Large intestine (tissue), 3 donors: ENCODE measurements around the gene C3orf52. TPM values are rescaled to one million over a fixed set of nuclear protein-coding genes. Genes with fewer than 3 reads are reported as not detected.

ENCODE experiments used
- DNase-seq, 2 donors: peaks; one replicate each; pipeline versions ENCODE4 v3.0.0 to v3.0.0-alpha.2; 2013
- H3K27ac ChIP-seq: one replicate; pipeline ENCODE4 v1.5.1; 2013; ENCODE audit warnings: low read length
- H3K27me3 ChIP-seq: 2 replicates; pipeline ENCODE4 v1.6.1; 2013; ENCODE audit warnings: low read length; ENCODE audit not compliant: control insufficient read depth, insufficient read depth
- H3K36me3 ChIP-seq: 2 replicates; pipeline ENCODE4 v1.6.1; 2013; ENCODE audit warnings: low read length; ENCODE audit not compliant: control insufficient read depth, insufficient read depth
- H3K4me1 ChIP-seq: one replicate; pipeline ENCODE4 v1.6.1; 2013; ENCODE audit warnings: low read length; ENCODE audit not compliant: control insufficient read depth, insufficient read depth
- H3K4me3 ChIP-seq: one replicate; pipeline ENCODE4 v1.5.1; 2013; ENCODE audit warnings: low read length
- H3K9me3 ChIP-seq: one replicate; pipeline ENCODE4 v1.6.1; 2013; ENCODE audit warnings: mild to moderate bottlenecking, low read depth, low read length, moderate library complexity; ENCODE audit not compliant: control insufficient read depth
- WGBS: methylation state at CpG from one replicate; pipeline ENCODE4 v1.1.5; 2013; ENCODE audit warnings: low lambda C conversion rate; ENCODE audit not compliant: insufficient coverage; 5-methylcytosine and 5-hydroxymethylcytosine counted together
- polyA plus RNA-seq: library from polyadenylated mRNA; unstranded; fragments of 120-200 nt; gene quantifications from one replicate; pipeline ENCODE4 v1.2.1, GENCODE V29; 2013

Gene C3orf52
- polyA plus RNA-seq, 1 donor, result 14.1 TPM

GRCh38 chr3:112084980-112085705, 1.0 kb upstream of the C3orf52 start:
- Histone ChIP-seq H3K27me3 (peaks cover 2% of the 10 kb centered on the region), H3K4me1 (peaks cover 22% of the 10 kb centered on the region), H3K9me3 (no peaks in the 10 kb centered on the region), H3K27ac (peak overlapping the region; percentile 93), H3K4me3 (no peak overlapping the region), H3K36me3 (no peaks in the 10 kb centered on the region)
- no CpG with 5 or more reads among the region's 7 CpGs for WGBS
- peak; percentile 96 to 99 for DNase-seq

GRCh38 chr3:112085735-112086075, 484 bp upstream of the C3orf52 start:
- Histone ChIP-seq H3K4me3 (peak overlapping the region; percentile 52), H3K27me3 (peaks cover 2% of the 10 kb centered on the region), H3K36me3 (no peaks in the 10 kb centered on the region), H3K27ac (peak overlapping the region; percentile 93), H3K4me1 (peaks cover 27% of the 10 kb centered on the region), H3K9me3 (no peaks in the 10 kb centered on the region)
- WGBS, result no CpG with 5 or more reads among the region's 12 CpGs
- DNase-seq, result peak in 1 of 2 donors; percentile 64

- no peak for DNase-seq
- WGBS, result 48% methylated on average over 2 of the region's 14 CpGs
- H3K9me3 ChIP-seq, result no peaks in the 10 kb centered on the region
- no peaks in the 10 kb centered on the region for H3K36me3 ChIP-seq
- peak overlapping the region; percentile 52 for H3K4me3 ChIP-seq
- peaks cover 35% of the 10 kb centered on the region for H3K4me1 ChIP-seq
- peak overlapping the region; percentile 93 for H3K27ac ChIP-seq
- H3K27me3 ChIP-seq, result peaks cover 2% of the 10 kb centered on the region
Observed at GRCh38 chr3:112086875-112087524, 811 bp downstream of the C3orf52 start.

GRCh38 chr3:112087746-112088145, 1.6 kb downstream of the C3orf52 start:
- WGBS, result no CpG with 5 or more reads among the region's 5 CpGs
- Histone ChIP-seq H3K4me3 (peak overlapping the region; percentile 4), H3K27me3 (peaks cover 2% of the 10 kb centered on the region), H3K9me3 (no peaks in the 10 kb centered on the region), H3K27ac (no peak overlapping the region), H3K4me1 (peaks cover 35% of the 10 kb centered on the region), H3K36me3 (no peaks in the 10 kb centered on the region)
- no peak for DNase-seq

GRCh38 chr3:112088944-112089343, 2.8 kb downstream of the C3orf52 start:
- H3K9me3 ChIP-seq, result no peaks in the 10 kb centered on the region
- H3K36me3 ChIP-seq, result no peaks in the 10 kb centered on the region
- no peak for DNase-seq
- H3K4me3 ChIP-seq, result no peak overlapping the region
- WGBS, result no CpG with 5 or more reads among the region's 4 CpGs
- peaks cover 2% of the 10 kb centered on the region for H3K27me3 ChIP-seq
- peaks cover 37% of the 10 kb centered on the region for H3K4me1 ChIP-seq
- no peak overlapping the region for H3K27ac ChIP-seq

- no peaks in the 10 kb centered on the region for H3K9me3 ChIP-seq
- DNase-seq, result peak; percentile 31 to 72
- H3K4me3 ChIP-seq, result no peak overlapping the region
- no peaks in the 10 kb centered on the region for H3K36me3 ChIP-seq
- peaks cover 2% of the 10 kb centered on the region for H3K27me3 ChIP-seq
- H3K4me1 ChIP-seq, result peaks cover 28% of the 10 kb centered on the region
- 60% methylated on average over 1 of the region's 9 CpGs for WGBS
- peak overlapping the region; percentile 66 for H3K27ac ChIP-seq
Observed at GRCh38 chr3:112089956-112090886, 4.0 kb downstream of the C3orf52 start.

GRCh38 chr3:112090887-112091586, 4.8 kb downstream of the C3orf52 start:
- DNase-seq, result peak; percentile 35 to 74
- Histone ChIP-seq H3K36me3 (no peaks in the 10 kb centered on the region), H3K9me3 (no peaks in the 10 kb centered on the region), H3K4me3 (no peak overlapping the region), H3K27me3 (peaks cover 2% of the 10 kb centered on the region), H3K27ac (peak overlapping the region; percentile 66), H3K4me1 (peaks cover 22% of the 10 kb centered on the region)
- no CpG with 5 or more reads among the region's 6 CpGs for WGBS

GRCh38 chr3:112092496-112093179, 6.4 kb downstream of the C3orf52 start:
- peak in 1 of 2 donors; percentile 52 for DNase-seq
- no peak overlapping the region for H3K4me3 ChIP-seq

GRCh38 chr3:112093180-112093522, 7.0 kb downstream of the C3orf52 start:
- no peaks in the 10 kb centered on the region for H3K36me3 ChIP-seq
- no peaks in the 10 kb centered on the region for H3K27me3 ChIP-seq
- no peaks in the 10 kb centered on the region for H3K9me3 ChIP-seq
- H3K4me1 ChIP-seq, result peaks cover 32% of the 10 kb centered on the region
- DNase-seq, result no peak
- no peak overlapping the region for H3K4me3 ChIP-seq
- H3K27ac ChIP-seq, result no peak overlapping the region

More at GRCh38 chr3:112092496-112093179, 6.4 kb downstream of the C3orf52 start:
- Histone ChIP-seq H3K36me3 (no peaks in the 10 kb centered on the region), H3K9me3 (no peaks in the 10 kb centered on the region), H3K4me1 (peaks cover 27% of the 10 kb centered on the region), H3K27ac (no peak overlapping the region), H3K27me3 (peaks cover 2% of the 10 kb centered on the region)
- WGBS, result 44% methylated on average over 1 of the region's 6 CpGs
